HEK293 (cell line): ENCODE results near the gene PHKB.

Experiments
- CTCF ChIA-PET: fragments of 350-600 bp; formaldehyde crosslinking; extraction: SDS; loops from one replicate; lab custom pipeline; 2021; ENCODE audit warnings: antibody characterized with exemption; lab: Yijun Ruan, JAX
- POLR2A ChIA-PET: fragments of 300-600 bp; formaldehyde crosslinking; extraction: SDS; loops from one replicate; lab custom pipeline; 2020; ENCODE audit warnings: antibody characterized with exemption, inconsistent platforms; lab: Yijun Ruan, JAX
- H3K27ac ChIP-seq: fragments of 200-500 bp; sonication (Bioruptor generic); 2 replicates; pipeline ENCODE4 v1.5.1; 2014; ENCODE audit warnings: low read depth, low read length, control low read depth, inconsistent platforms; ENCODE audit errors: extremely low read depth
- H3K36me3 ChIP-seq, 2 experiments: fragments of 200-500 bp in 1 of 2; sonication (Bioruptor generic) in 1 of 2; 1 replicate in 1 of 2; 2 replicates in 1 of 2; pipeline ENCODE4 v1.5.1; 2014 to 2017; ENCODE audit warnings: inconsistent platforms in 2 of 2, low read length in 2 of 2; ENCODE audit not compliant: control insufficient read depth in 2 of 2, insufficient read depth in 1 of 2
- H3K4me1 ChIP-seq: fragments of 200-500 bp; sonication (Bioruptor generic); 2 replicates; pipeline ENCODE4 v1.5.1; 2014; ENCODE audit warnings: mild to moderate bottlenecking, low read length, inconsistent platforms; ENCODE audit not compliant: control insufficient read depth, insufficient read depth
- H3K4me3 ChIP-seq: 2 replicates; pipeline ENCODE4 v1.5.1; 2011; ENCODE audit warnings: low read depth, mild to moderate bottlenecking, control low read depth, low read length, moderate library complexity
- H3K9me3 ChIP-seq: fragments of 200-500 bp; sonication (Bioruptor generic); 2 replicates; pipeline ENCODE4 v1.5.1; 2014; ENCODE audit warnings: low read depth, low read length, inconsistent platforms; ENCODE audit not compliant: control insufficient read depth, insufficient read depth
- GFI1B ChIP-seq: fragments of 450-650 bp; formaldehyde crosslinking; IDR thresholded peaks from 2 replicates; pipeline ENCODE4 v1.5.1; 2016; ENCODE audit warnings: missing biosample characterization, missing genetic modification characterization
- KLF10 ChIP-seq: fragments of 450-650 bp; IDR thresholded peaks from 2 replicates; pipeline ENCODE4 v1.5.1; 2018; ENCODE audit warnings: missing biosample characterization, mild to moderate bottlenecking, missing genetic modification characterization
- KLF7 ChIP-seq: fragments of 450-650 bp; formaldehyde crosslinking; IDR thresholded peaks from 2 replicates; pipeline ENCODE4 v1.5.1; 2016; ENCODE audit warnings: missing biosample characterization, missing genetic modification characterization, borderline replicate concordance
- KLF8 ChIP-seq: fragments of 450-650 bp; formaldehyde crosslinking; IDR thresholded peaks from 2 replicates; pipeline ENCODE4 v1.5.1; 2016; ENCODE audit warnings: missing biosample characterization, missing genetic modification characterization
- OVOL3 ChIP-seq: fragments of 450-650 bp; formaldehyde crosslinking; IDR thresholded peaks from 2 replicates; pipeline ENCODE4 v1.5.1; 2016; ENCODE audit warnings: missing biosample characterization, missing genetic modification characterization
- REPIN1 ChIP-seq: fragments of 450-650 bp; formaldehyde crosslinking; IDR thresholded peaks from 2 replicates; pipeline ENCODE4 v1.5.1; 2017; ENCODE audit warnings: missing biosample characterization, missing genetic modification characterization, low read depth
- ZBTB20 ChIP-seq: fragments of 450-650 bp; formaldehyde crosslinking; IDR thresholded peaks from 2 replicates; pipeline ENCODE4 v1.5.1; 2016; ENCODE audit warnings: missing biosample characterization, missing genetic modification characterization
- ZFHX2 ChIP-seq: fragments of 450-650 bp; formaldehyde crosslinking; conservative IDR thresholded peaks from 2 replicates; pipeline ENCODE4 v1.5.1; 2016; ENCODE audit warnings: missing biosample characterization, missing genetic modification characterization
- ZIC2 ChIP-seq: fragments of 450-650 bp; formaldehyde crosslinking; IDR thresholded peaks from 2 replicates; pipeline ENCODE4 v1.5.1; 2016; ENCODE audit warnings: missing biosample characterization, missing genetic modification characterization
- ZNF140 ChIP-seq: fragments of 450-650 bp; formaldehyde crosslinking; IDR thresholded peaks from 2 replicates; pipeline ENCODE4 v1.5.1; 2016; ENCODE audit warnings: missing biosample characterization, missing genetic modification characterization
- ZNF148 ChIP-seq: fragments of 450-650 bp; formaldehyde crosslinking; IDR thresholded peaks from 2 replicates; pipeline ENCODE4 v1.5.0; 2017; ENCODE audit warnings: missing biosample characterization, missing genetic modification characterization, borderline replicate concordance
- ZNF2 ChIP-seq: fragments of 450-650 bp; formaldehyde crosslinking; IDR thresholded peaks from 2 replicates; pipeline ENCODE4 v1.5.1; 2016; ENCODE audit warnings: missing biosample characterization, missing genetic modification characterization
- ZNF26 ChIP-seq: fragments of 450-650 bp; formaldehyde crosslinking; IDR thresholded peaks from 2 replicates; pipeline ENCODE4 v1.5.1; 2016; ENCODE audit warnings: missing biosample characterization, missing genetic modification characterization
- ZNF292 ChIP-seq: fragments of 450-650 bp; formaldehyde crosslinking; IDR thresholded peaks from 2 replicates; pipeline ENCODE4 v1.5.1; 2016; ENCODE audit warnings: low read depth, missing biosample characterization, missing genetic modification characterization, borderline replicate concordance
- ZNF311 ChIP-seq: fragments of 450-650 bp; formaldehyde crosslinking; IDR thresholded peaks from 2 replicates; pipeline ENCODE4 v1.5.1; 2017; ENCODE audit warnings: missing biosample characterization, missing genetic modification characterization, borderline replicate concordance
- ZNF341 ChIP-seq: fragments of 450-650 bp; formaldehyde crosslinking; IDR thresholded peaks from 2 replicates; pipeline ENCODE4; 2016; ENCODE audit warnings: low read depth, missing biosample characterization, missing genetic modification characterization
- ZNF416 ChIP-seq: fragments of 450-650 bp; formaldehyde crosslinking; IDR thresholded peaks from 2 replicates; pipeline ENCODE4 v1.5.1; 2016; ENCODE audit warnings: missing biosample characterization, missing genetic modification characterization
- ZNF423 ChIP-seq: fragments of 450-650 bp; formaldehyde crosslinking; IDR thresholded peaks from 2 replicates; pipeline ENCODE4 v1.5.1; 2016; ENCODE audit warnings: missing biosample characterization, missing genetic modification characterization
- ZNF521 ChIP-seq: fragments of 450-650 bp; formaldehyde crosslinking; IDR thresholded peaks from 2 replicates; pipeline ENCODE4 v1.5.1; 2017; ENCODE audit warnings: missing biosample characterization, mild to moderate bottlenecking, missing genetic modification characterization
- ZNF76 ChIP-seq: fragments of 450-650 bp; formaldehyde crosslinking; IDR thresholded peaks from 2 replicates; pipeline ENCODE4; 2016; ENCODE audit warnings: low read depth, missing biosample characterization, missing genetic modification characterization, borderline replicate concordance
- ZNF776 ChIP-seq: fragments of 450-650 bp; formaldehyde crosslinking; IDR thresholded peaks from 2 replicates; pipeline ENCODE4 v1.5.0; 2017; ENCODE audit warnings: missing biosample characterization, missing genetic modification characterization, borderline replicate concordance
- TF ChIP-seq, protein P1 (sequence below): fragments of 450-650 bp; formaldehyde crosslinking; IDR thresholded peaks from 2 replicates; pipeline ENCODE4 v1.5.1; 2016; ENCODE audit warnings: missing biosample characterization, missing genetic modification characterization
- TF ChIP-seq, protein P2 (sequence below): fragments of 450-650 bp; formaldehyde crosslinking; IDR thresholded peaks from 2 replicates; pipeline ENCODE4 v1.5.1; 2016; ENCODE audit warnings: missing biosample characterization, missing genetic modification characterization

The PHKB gene

GRCh38 chr16:47600376-47600775 lies 139.2 kb downstream of the PHKB start:
- Histone ChIP-seq H3K27ac (no peak overlapping the region), H3K4me3 (no peak overlapping the region), H3K9me3 (no peaks in the 10 kb centered on the region), H3K4me1 (no peaks in the 10 kb centered on the region), H3K36me3 (no peaks in the 10 kb centered on the region; a peak in 1 of 3 replicates)
- no peak for TF ChIP-seq ZIC2
- no peak for TF ChIP-seq ZNF2
- TF ChIP-seq ZFHX2 (tag by site-specific recombination): no peak
- TF ChIP-seq ZNF521 (tag by site-specific recombination): no peak
- no peak for TF ChIP-seq ZNF292 (tag by site-specific recombination)
- TF ChIP-seq KLF7 (tag by site-specific recombination): no peak
- TF ChIP-seq REPIN1 (tag by site-specific recombination): no peak
- no peak for TF ChIP-seq ZNF311
- TF ChIP-seq ZNF140: no peak
- TF ChIP-seq ZNF416: no peak
- no peak for TF ChIP-seq ZNF26 (tag by site-specific recombination)
- no peak for TF ChIP-seq GFI1B (tag by site-specific recombination)
- TF ChIP-seq ZNF148 (tag by site-specific recombination): no peak
- TF ChIP-seq ZNF76: no peak
- ChIA-PET POLR2A (no interaction called here), CTCF (interaction anchor here (0.6 kb wide), 1 partner anchor 199 kb away, joined by 3 read pairs; no protein-coding TSS in a partner anchor)

DNA sequence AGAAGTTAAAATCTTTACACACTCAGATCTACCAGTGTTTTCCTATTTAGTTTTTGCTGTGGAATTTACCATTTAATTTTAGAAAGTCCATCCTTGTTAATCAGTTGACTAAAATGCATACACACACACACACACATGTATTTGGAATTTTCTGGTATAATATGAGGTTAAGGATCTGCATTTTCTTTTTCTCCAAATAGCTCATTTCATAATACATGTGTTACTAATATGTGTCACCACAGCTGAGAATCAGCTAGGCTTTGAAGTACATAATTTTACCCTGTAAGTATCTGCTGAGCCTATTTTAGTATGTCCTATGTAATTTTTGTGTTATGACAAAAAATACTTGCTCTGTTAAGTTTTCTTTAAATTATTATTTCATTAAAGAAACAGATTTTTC lies 143.2 kb downstream of the PHKB start:
- TF ChIP-seq ZIC2: no peak
- no peak for TF ChIP-seq KLF10 (tag by site-specific recombination)
- TF ChIP-seq KLF8 (tag by site-specific recombination): no peak
- TF ChIP-seq OVOL3: no peak
- TF ChIP-seq ZNF423: no peak
- no peaks in the 10 kb centered on the region for H3K4me1 ChIP-seq
- CTCF ChIA-PET: no interaction called here
- POLR2A ChIA-PET: no interaction called here
- H3K9me3 ChIP-seq: no peaks in the 10 kb centered on the region
- no peaks in the 10 kb centered on the region; a peak in 1 of 3 replicates for H3K36me3 ChIP-seq
- no peak overlapping the region for H3K4me3 ChIP-seq
- no peak overlapping the region for H3K27ac ChIP-seq

GRCh38 chr16:47611042-47611441 lies 149.9 kb downstream of the PHKB start:
- TF ChIP-seq, protein P1, sequence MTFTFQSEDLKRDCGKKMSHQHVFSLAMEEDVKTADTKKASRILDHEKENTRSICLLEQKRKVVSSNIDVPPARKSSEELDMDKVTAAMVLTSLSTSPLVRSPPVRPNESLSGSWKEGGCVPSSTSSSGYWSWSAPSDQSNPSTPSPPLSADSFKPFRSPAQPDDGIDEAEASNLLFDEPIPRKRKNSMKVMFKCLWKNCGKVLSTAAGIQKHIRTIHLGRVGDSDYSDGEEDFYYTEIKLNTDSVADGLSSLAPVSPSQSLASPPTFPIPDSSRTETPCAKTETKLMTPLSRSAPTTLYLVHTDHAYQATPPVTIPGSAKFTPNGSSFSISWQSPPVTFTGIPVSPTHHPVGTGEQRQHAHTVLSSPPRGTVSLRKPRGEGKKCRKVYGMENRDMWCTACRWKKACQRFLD (tag by site-specific recombination): no peak
- TF ChIP-seq ZNF341 (tag by site-specific recombination) (no peak), ZNF776 (no peak), ZBTB20 (tag by site-specific recombination) (no peak)
- TF ChIP-seq, protein P2, sequence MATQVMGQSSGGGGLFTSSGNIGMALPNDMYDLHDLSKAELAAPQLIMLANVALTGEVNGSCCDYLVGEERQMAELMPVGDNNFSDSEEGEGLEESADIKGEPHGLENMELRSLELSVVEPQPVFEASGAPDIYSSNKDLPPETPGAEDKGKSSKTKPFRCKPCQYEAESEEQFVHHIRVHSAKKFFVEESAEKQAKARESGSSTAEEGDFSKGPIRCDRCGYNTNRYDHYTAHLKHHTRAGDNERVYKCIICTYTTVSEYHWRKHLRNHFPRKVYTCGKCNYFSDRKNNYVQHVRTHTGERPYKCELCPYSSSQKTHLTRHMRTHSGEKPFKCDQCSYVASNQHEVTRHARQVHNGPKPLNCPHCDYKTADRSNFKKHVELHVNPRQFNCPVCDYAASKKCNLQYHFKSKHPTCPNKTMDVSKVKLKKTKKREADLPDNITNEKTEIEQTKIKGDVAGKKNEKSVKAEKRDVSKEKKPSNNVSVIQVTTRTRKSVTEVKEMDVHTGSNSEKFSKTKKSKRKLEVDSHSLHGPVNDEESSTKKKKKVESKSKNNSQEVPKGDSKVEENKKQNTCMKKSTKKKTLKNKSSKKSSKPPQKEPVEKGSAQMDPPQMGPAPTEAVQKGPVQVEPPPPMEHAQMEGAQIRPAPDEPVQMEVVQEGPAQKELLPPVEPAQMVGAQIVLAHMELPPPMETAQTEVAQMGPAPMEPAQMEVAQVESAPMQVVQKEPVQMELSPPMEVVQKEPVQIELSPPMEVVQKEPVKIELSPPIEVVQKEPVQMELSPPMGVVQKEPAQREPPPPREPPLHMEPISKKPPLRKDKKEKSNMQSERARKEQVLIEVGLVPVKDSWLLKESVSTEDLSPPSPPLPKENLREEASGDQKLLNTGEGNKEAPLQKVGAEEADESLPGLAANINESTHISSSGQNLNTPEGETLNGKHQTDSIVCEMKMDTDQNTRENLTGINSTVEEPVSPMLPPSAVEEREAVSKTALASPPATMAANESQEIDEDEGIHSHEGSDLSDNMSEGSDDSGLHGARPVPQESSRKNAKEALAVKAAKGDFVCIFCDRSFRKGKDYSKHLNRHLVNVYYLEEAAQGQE (tag by site-specific recombination): no peak
- CTCF ChIA-PET: interaction anchor here (0.6 kb wide), 1 partner anchor 442 kb away, joined by 3 read pairs; no protein-coding TSS in a partner anchor
- Histone ChIP-seq H3K4me1 (no peaks in the 10 kb centered on the region), H3K27ac (no peak overlapping the region), H3K36me3 (peaks cover 0 to 7% of the 10 kb centered on the region in 2 experiments; a peak in 1 of 3 replicates), H3K9me3 (no peaks in the 10 kb centered on the region), H3K4me3 (no peak overlapping the region)
- POLR2A ChIA-PET: no interaction called here
